Thyroid gland (tissue), 4 donors: Measurements from ENCODE around the gene DISC1. TPM values are rescaled to one million over a fixed set of nuclear protein-coding genes. Genes with fewer than 3 reads are reported as not detected.
"Not testable (repeated sequence)": the region's sequence is repeated elsewhere in the genome, so short reads cannot be mapped to it uniquely, and the experiment has no call there.

Source experiments
- DNase-seq, 2 donors: peaks; one replicate each; pipeline ENCODE4 v3.0.0-alpha.2; 2019
- H3K27ac ChIP-seq, 3 donors: fragments of 200-600 bp; sonication (generic); 1 replicate in 2 of 3; 2 replicates in 1 of 3; pipeline ENCODE4 v1.5.1; 2016 to 2019; ENCODE audit warnings: mild to moderate bottlenecking in 1 of 3, moderate library complexity in 1 of 3
- H3K27me3 ChIP-seq: fragments of 200-600 bp; sonication (generic); one replicate; pipeline ENCODE4 v1.5.1; 2019
- H3K36me3 ChIP-seq, 2 donors: fragments of 200-600 bp; sonication (generic); one replicate each; pipeline ENCODE4 v1.5.1; 2016 to 2019
- H3K4me1 ChIP-seq, 2 donors: fragments of 200-600 bp; sonication (generic); one replicate each; pipeline ENCODE4 v1.5.1; 2017 to 2019
- H3K4me3 ChIP-seq, 3 donors: fragments of 200-600 bp; sonication (generic); replicated peaks in 1 of 3; 1 replicate in 2 of 3; 2 replicates in 1 of 3; pipeline ENCODE4 v1.5.1; 2016; ENCODE audit warnings: mild to moderate bottlenecking in 1 of 3
- H3K9me3 ChIP-seq: fragments of 200-600 bp; sonication (generic); one replicate; pipeline ENCODE4 v1.5.1; 2017
- POLR2A ChIP-seq, 2 donors: fragments of 450-650 bp; IDR thresholded peaks; one replicate each; pipeline ENCODE4 v1.6.1; 2017; ENCODE audit warnings: antibody characterized with exemption in 2 of 2, mild to moderate bottlenecking in 2 of 2, moderate library complexity in 1 of 2
- WGBS, 2 donors: methylation state at CpG; one replicate each; pipeline ENCODE4 v1.1.5; 2017; 5-methylcytosine and 5-hydroxymethylcytosine counted together
- intact Hi-C: fragments of 100-400 bp; cut with DNase I; formaldehyde crosslinking; loops from one replicate; pipeline ENCODE4 v1.15.1; 2023
- total RNA-seq, 4 donors: library from RNA; depleted of rRNA; stranded (reverse); fragments of >200 nt; gene quantifications; one replicate each; pipeline ENCODE4 v1.2.3, GENCODE V29; 2016
- TF ChIP-seq, protein P1 (sequence below), 6 experiments: fragments of 200-600 bp in 3 of 6; fragments of 450-650 bp in 3 of 6; sonication (generic) in 3 of 6; IDR thresholded peaks; one replicate each; pipeline ENCODE4 v1.5.1; 2016 to 2019; ENCODE audit warnings: antibody characterized with exemption in 6 of 6, mild to moderate bottlenecking in 2 of 6, inconsistent platforms in 1 of 6, moderate library complexity in 1 of 6

DISC1 gene
- total RNA-seq, 4 donors from 2014 or later, result 6.9 to 17.7 (median 9.8) TPM

DNA sequence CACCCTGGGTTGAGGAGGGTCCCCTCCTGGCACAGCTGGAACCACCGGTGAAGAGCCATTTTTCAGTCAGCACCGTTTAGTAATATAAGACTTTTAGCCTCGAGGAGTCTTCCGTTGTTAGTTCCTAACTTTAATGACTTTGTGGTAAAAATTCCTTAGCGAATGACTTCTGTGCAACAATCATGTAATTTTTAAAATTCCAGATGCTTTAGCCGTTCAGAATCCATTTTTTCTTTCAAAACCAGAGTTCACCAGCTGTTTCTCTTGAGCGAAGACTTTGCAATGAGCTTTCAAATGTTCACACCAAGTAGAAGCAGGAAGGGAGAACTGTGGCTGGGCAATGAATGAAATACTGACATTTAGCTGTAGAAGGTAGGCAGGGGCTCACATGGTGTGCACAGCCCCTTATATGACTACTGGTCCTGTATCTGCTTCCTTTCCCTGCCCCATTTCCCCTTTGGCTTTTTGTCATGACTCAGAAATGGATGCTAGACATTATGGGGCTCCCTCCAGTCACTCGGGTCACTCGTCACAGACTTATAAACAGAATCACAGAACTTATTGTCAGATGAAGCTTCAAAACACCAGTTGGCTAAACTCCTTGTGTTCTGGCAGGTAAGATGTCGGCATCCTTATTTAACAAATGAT, 4.1 kb downstream of the DISC1 start:
- WGBS, 2 donors, result 94% methylated on average over 10 of the region's 10 CpGs
- no peak for TF ChIP-seq POLR2A (IDR thresholded peaks at IDR 0.05)
- TF ChIP-seq, protein P1, sequence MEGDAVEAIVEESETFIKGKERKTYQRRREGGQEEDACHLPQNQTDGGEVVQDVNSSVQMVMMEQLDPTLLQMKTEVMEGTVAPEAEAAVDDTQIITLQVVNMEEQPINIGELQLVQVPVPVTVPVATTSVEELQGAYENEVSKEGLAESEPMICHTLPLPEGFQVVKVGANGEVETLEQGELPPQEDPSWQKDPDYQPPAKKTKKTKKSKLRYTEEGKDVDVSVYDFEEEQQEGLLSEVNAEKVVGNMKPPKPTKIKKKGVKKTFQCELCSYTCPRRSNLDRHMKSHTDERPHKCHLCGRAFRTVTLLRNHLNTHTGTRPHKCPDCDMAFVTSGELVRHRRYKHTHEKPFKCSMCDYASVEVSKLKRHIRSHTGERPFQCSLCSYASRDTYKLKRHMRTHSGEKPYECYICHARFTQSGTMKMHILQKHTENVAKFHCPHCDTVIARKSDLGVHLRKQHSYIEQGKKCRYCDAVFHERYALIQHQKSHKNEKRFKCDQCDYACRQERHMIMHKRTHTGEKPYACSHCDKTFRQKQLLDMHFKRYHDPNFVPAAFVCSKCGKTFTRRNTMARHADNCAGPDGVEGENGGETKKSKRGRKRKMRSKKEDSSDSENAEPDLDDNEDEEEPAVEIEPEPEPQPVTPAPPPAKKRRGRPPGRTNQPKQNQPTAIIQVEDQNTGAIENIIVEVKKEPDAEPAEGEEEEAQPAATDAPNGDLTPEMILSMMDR (IDR thresholded peaks at IDR 0.05), result no peak
- Histone ChIP-seq H3K36me3 (no peaks in the 10 kb centered on the region), H3K27ac (no peak overlapping the region), H3K9me3 (no peaks in the 10 kb centered on the region), H3K27me3 (no peaks in the 10 kb centered on the region), H3K4me1 (peaks cover 0 to 11% of the 10 kb centered on the region in 2 donors), H3K4me3 (no peak overlapping the region)
- intact Hi-C loops, result no loop called here
- no peak for DNase-seq

- Histone ChIP-seq H3K4me1 (peaks cover 0 to 6% of the 10 kb centered on the region in 2 donors), H3K4me3 (no peak overlapping the region), H3K9me3 (no peaks in the 10 kb centered on the region), H3K27me3 (no peaks in the 10 kb centered on the region), H3K36me3 (no peaks in the 10 kb centered on the region), H3K27ac (no peak overlapping the region)
- DNase-seq, result no peak
- intact Hi-C loops, result no loop called here
- TF ChIP-seq POLR2A (IDR thresholded peaks at IDR 0.05), result no peak
- TF ChIP-seq, protein P1 (IDR thresholded peaks at IDR 0.05), result no peak
- 94 to 99% methylated on average over 4 of the region's 4 CpGs for WGBS, 2 donors
Measured at GRCh38 chr1:231631717-231632116, 5.1 kb downstream of the DISC1 start.

DNA sequence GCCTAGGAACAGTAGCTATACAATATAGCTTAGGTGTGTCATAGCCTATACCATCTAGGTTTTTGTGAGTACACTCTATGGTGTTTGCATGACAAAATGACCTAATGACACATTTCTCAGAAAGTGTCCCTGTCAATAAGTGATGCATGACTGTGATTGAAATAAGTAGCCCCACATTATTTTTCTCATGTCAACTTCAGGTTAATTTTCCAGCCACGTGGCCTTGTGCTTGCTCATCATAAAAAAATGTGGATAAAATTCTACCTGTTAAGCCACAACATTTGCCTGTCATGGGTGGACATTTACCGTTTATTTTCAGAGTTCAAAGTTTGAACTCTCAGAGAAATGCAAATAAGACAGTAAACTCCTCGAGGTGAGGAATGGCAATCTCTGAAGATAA, 5.5 kb downstream of the DISC1 start:
- no peak overlapping the region for H3K27ac ChIP-seq
- H3K27me3 ChIP-seq, result no peaks in the 10 kb centered on the region
- no peaks in the 10 kb centered on the region for H3K9me3 ChIP-seq
- 91 to 92% methylated on average over 3 of the region's 3 CpGs for WGBS, 2 donors
- H3K4me1 ChIP-seq, result peaks cover 0 to 6% of the 10 kb centered on the region in 2 donors
- no peak for DNase-seq
- intact Hi-C loops, result no loop called here
- TF ChIP-seq POLR2A (IDR thresholded peaks at IDR 0.05), result no peak
- TF ChIP-seq, protein P1 (IDR thresholded peaks at IDR 0.05), result no peak
- no peaks in the 10 kb centered on the region for H3K36me3 ChIP-seq
- H3K4me3 ChIP-seq, result no peak overlapping the region

GRCh38 chr1:231634323-231635013, 7.9 kb downstream of the DISC1 start:
- 78 to 88% methylated on average over 6 of the region's 6 CpGs for WGBS, 2 donors

DNA sequence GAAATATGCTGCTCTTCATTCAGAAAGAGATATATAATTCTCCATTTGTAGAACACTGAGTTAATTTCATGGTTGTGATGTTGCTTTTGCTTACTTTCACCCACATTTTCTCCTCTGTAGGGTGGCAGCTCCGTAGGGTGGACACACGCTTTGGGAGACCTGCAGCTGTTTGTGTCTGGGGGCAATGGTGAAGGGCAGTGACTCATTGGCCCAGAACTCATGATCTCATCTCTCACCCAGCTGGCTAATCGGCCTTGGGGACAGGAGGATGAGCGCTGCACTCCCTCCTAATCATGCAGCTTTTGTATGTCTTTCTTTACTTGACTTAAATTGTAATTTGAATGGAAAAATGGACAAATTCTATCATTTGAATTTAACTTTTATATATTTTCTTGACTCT, 9.6 kb downstream of the DISC1 start:
- Histone ChIP-seq H3K36me3 (no peaks in the 10 kb centered on the region), H3K9me3 (no peaks in the 10 kb centered on the region), H3K27me3 (no peaks in the 10 kb centered on the region), H3K4me1 (no peaks in the 10 kb centered on the region), H3K27ac (no peak overlapping the region), H3K4me3 (no peak overlapping the region)
- DNase-seq, result no peak
- intact Hi-C loops, result no loop called here
- no peak for TF ChIP-seq POLR2A (IDR thresholded peaks at IDR 0.05)
- TF ChIP-seq, protein P1 (IDR thresholded peaks at IDR 0.05), result no peak
- 83 to 84% methylated on average over 4 of the region's 4 CpGs for WGBS, 2 donors

More at GRCh38 chr1:231634323-231635013, 7.9 kb downstream of the DISC1 start:
- no peaks in the 10 kb centered on the region for H3K4me1 ChIP-seq
- H3K36me3 ChIP-seq, result no peaks in the 10 kb centered on the region
- no peaks in the 10 kb centered on the region for H3K27me3 ChIP-seq
- no peak overlapping the region for H3K4me3 ChIP-seq
- intact Hi-C loops, result no loop called here
- TF ChIP-seq POLR2A (IDR thresholded peaks at IDR 0.05), result no peak
- DNase-seq, result no peak
- no peak overlapping the region for H3K27ac ChIP-seq
- H3K9me3 ChIP-seq, result no peaks in the 10 kb centered on the region

- DNase-seq, H3K27ac ChIP-seq, H3K27me3 ChIP-seq, H3K9me3 ChIP-seq, H3K36me3 ChIP-seq, H3K4me3 ChIP-seq, intact Hi-C loops, H3K4me1 ChIP-seq: not testable (repeated sequence)
- WGBS, 2 donors, result 100% methylated on average over 2 of the region's 2 CpGs
Measured at GRCh38 chr1:231636922-231637321, 10.3 kb downstream of the DISC1 start.
